Right lobe of liver (tissue), 6 donors: ENCODE data around the gene PCSK6. TPM values are rescaled to one million over a fixed set of nuclear protein-coding genes. Genes with fewer than 3 reads are reported as not detected.

Experiments
- ATAC-seq, 4 donors: fragments of 200-7000 bp; cut with Tn5 transposase; one replicate each; pipeline ENCODE4 v1.9.1; 2020; ENCODE audit warnings: mild to moderate bottlenecking in 4 of 4, moderate library complexity in 4 of 4
- DNase-seq, 3 donors: peaks; one replicate each; pipeline ENCODE4 v3.0.0-alpha.2; 2020
- H3K27ac ChIP-seq, 3 donors: fragments of 200-600 bp; one replicate each; pipeline ENCODE4 v1.8.0; 2022
- H3K27me3 ChIP-seq, 2 donors: fragments of 200-600 bp; one replicate each; pipeline ENCODE4 v1.8.0; 2022
- H3K36me3 ChIP-seq, 4 donors: fragments of 200-600 bp; sonication (generic) in 1 of 4; one replicate each; pipeline versions ENCODE4 v1.5.1 to v1.8.0; 2017 to 2022; ENCODE audit warnings: control low read depth in 1 of 4
- H3K4me1 ChIP-seq, 4 donors: fragments of 200-600 bp; sonication (generic) in 1 of 4; one replicate each; pipeline versions ENCODE4 v1.5.1 to v1.8.0; 2017 to 2022; ENCODE audit warnings: control low read depth in 1 of 4
- H3K4me3 ChIP-seq, 3 donors: fragments of 200-600 bp; one replicate each; pipeline ENCODE4 v1.8.0; 2022
- H3K9me3 ChIP-seq, 4 donors: fragments of 200-600 bp; sonication (generic) in 1 of 4; one replicate each; pipeline versions ENCODE4 v1.5.1 to v1.8.0; 2017 to 2022; ENCODE audit warnings: control low read depth in 1 of 4
- CTCF ChIP-seq, 4 donors: fragments of 200-600 bp in 3 of 4; fragments of 450-650 bp in 1 of 4; IDR thresholded peaks; one replicate each; pipeline versions ENCODE4 v1.5.1 to v1.8.0; 2016 to 2022; ENCODE audit warnings: antibody characterized with exemption in 4 of 4, mild to moderate bottlenecking in 2 of 4
- POLR2A ChIP-seq: fragments of 450-650 bp; IDR thresholded peaks from one replicate; pipeline ENCODE4 v1.6.1; 2017; ENCODE audit warnings: antibody characterized with exemption, mild to moderate bottlenecking
- WGBS: methylation state at CpG from one replicate; pipeline ENCODE4 v1.1.6; 2018; ENCODE audit warnings: low coverage, low lambda C conversion rate; ENCODE audit not compliant: insufficient coverage; ENCODE audit errors: missing lambda C conversion rate; 5-methylcytosine and 5-hydroxymethylcytosine counted together
- intact Hi-C, 2 donors: fragments of 100-400 bp; cut with DNase I; formaldehyde crosslinking; loops; one replicate each; pipeline versions ENCODE4 v1.11.2 to v1.14.1; 2022
- total RNA-seq, 6 experiments: library from RNA; depleted of rRNA in 2 of 6; stranded (reverse); fragments of >200 nt in 2 of 6; fragmentation: NEBNext Ultra II Directional in 3 of 6; extraction: Animal tissue kit (Norgen Biotek cat#: 25700) in 3 of 6; gene quantifications; one replicate each; pipeline versions ENCODE4 v1.1.0 to v1.2.4, GENCODE V29; 2016 to 2023
- donor health status: DM: no; HTN: yes; CAD: no.
- donor health status: DM: no; HTN: no; CAD: no.
- donor health status: DM: no; HTN: no; CAD: no.
- donor health status: DM: no; HTN: yes; CAD: no.
- donor health status: DM: no; HTN: yes; CAD: no.

PCSK6 gene
- total RNA-seq, 6 experiments from 2014 or later: 165 to 218 (median 207) TPM

- H3K4me1 ChIP-seq: no peaks in the 10 kb centered on the region
- no peak overlapping the region for H3K4me3 ChIP-seq
- no peak for TF ChIP-seq POLR2A
- no peak for TF ChIP-seq CTCF (IDR thresholded peaks at IDR 0.05)
- H3K9me3 ChIP-seq: no peaks in the 10 kb centered on the region
- peaks cover 0 to 77% (median 17%) of the 10 kb centered on the region in 4 donors for H3K36me3 ChIP-seq
- no peak overlapping the region for H3K27ac ChIP-seq
- WGBS: 53% methylated on average over 2 of the region's 3 CpGs
- H3K27me3 ChIP-seq: no peaks in the 10 kb centered on the region
- intact Hi-C loops: no loop called here
- ATAC-seq (no peak), DNase-seq (no peak)
These were observed 122.7 kb downstream of the PCSK6 start for GRCh38 chr15:101366853-101367252.

- H3K27me3 ChIP-seq: no peaks in the 10 kb centered on the region
- H3K36me3 ChIP-seq: peaks cover 0 to 73% (median 17%) of the 10 kb centered on the region in 4 donors
- intact Hi-C loops: no loop called here
- no peak for DNase-seq
- TF ChIP-seq POLR2A (no peak), CTCF (IDR thresholded peaks at IDR 0.05) (no peak)
- 94% methylated on average over 3 of the region's 8 CpGs for WGBS
- no peak for ATAC-seq
- no peak overlapping the region for H3K27ac ChIP-seq
- H3K4me1 ChIP-seq: no peaks in the 10 kb centered on the region
- H3K9me3 ChIP-seq: no peaks in the 10 kb centered on the region
- no peak overlapping the region for H3K4me3 ChIP-seq
These were observed 126.4 kb downstream of the PCSK6 start for GRCh38 chr15:101362986-101363566.

DNA sequence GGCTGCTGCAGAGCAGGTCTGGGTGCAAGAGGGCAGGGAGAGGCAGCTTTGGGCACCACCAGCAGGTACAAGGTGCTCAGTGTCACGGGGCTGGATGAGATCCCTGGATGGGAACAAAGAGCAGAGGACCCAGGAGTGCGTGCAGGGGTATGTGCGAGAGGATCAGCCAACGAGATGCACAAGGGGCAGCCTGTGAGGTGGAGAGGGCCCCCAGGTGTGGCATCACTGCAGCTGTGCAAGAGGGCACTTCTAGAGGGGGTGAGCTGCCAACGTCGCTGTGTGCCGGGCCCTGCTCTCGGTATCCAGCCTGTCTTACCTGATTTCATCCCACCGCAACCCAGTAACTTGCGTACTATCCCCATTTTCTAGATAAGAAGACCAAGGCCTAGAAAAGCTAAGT is 127.1 kb downstream of the PCSK6 start:
- Histone ChIP-seq H3K27me3 (no peaks in the 10 kb centered on the region), H3K4me1 (no peaks in the 10 kb centered on the region), H3K27ac (no peak overlapping the region), H3K9me3 (no peaks in the 10 kb centered on the region), H3K36me3 (peaks cover 0 to 69% (median 19%) of the 10 kb centered on the region in 4 donors), H3K4me3 (no peak overlapping the region)
- ATAC-seq: peak in 1 of 4 donors; percentile 5
- TF ChIP-seq CTCF (IDR thresholded peaks at IDR 0.05): no peak
- no peak for TF ChIP-seq POLR2A
- WGBS: 100% methylated on average over 1 of the region's 10 CpGs
- intact Hi-C loops: no loop called here
- DNase-seq: no peak

- Histone ChIP-seq H3K4me1 (no peaks in the 10 kb centered on the region), H3K36me3 (peaks cover 0 to 62% (median 20%) of the 10 kb centered on the region in 4 donors), H3K9me3 (no peaks in the 10 kb centered on the region), H3K27me3 (no peaks in the 10 kb centered on the region), H3K27ac (no peak overlapping the region), H3K4me3 (no peak overlapping the region)
- TF ChIP-seq POLR2A: no peak
- TF ChIP-seq CTCF (IDR thresholded peaks at IDR 0.05): no peak
- ATAC-seq (no peak), DNase-seq (no peak)
- WGBS: 63% methylated on average over 4 of the region's 4 CpGs
- intact Hi-C loops: no loop called here
These were observed 128.1 kb downstream of the PCSK6 start for GRCh38 chr15:101361418-101361817.
